CD14-positive monocyte (primary cell): ENCODE data around the gene ZDHHC9. TPM values are rescaled to one million over a fixed set of nuclear protein-coding genes. Genes with fewer than 3 reads are reported as not detected.

ENCODE experiments used
- DNase-seq, 3 donors: peaks; one replicate each; pipeline ENCODE4 v3.0.0-alpha.2; 2011 to 2022
- H2AFZ ChIP-seq: 2 replicates; pipeline ENCODE4 v1.6.0; 2012; ENCODE audit warnings: mild to moderate bottlenecking, low read depth, low read length, inconsistent platforms; ENCODE audit not compliant: insufficient read depth, poor library complexity, severe bottlenecking
- H3K27ac ChIP-seq, 2 donors: 1 replicate in 1 of 2; 2 replicates in 1 of 2; pipeline ENCODE4 v1.5.1; 2012 to 2013; ENCODE audit warnings: low read length in 2 of 2, control low read depth in 1 of 2, inconsistent platforms in 1 of 2, low read depth in 1 of 2, mild to moderate bottlenecking in 1 of 2
- H3K27me3 ChIP-seq, 2 donors: one replicate each; pipeline versions ENCODE4 v1.6.0 to v1.6.1; 2011 to 2013; ENCODE audit warnings: low read length in 2 of 2; ENCODE audit not compliant: control insufficient read depth in 2 of 2, insufficient read depth in 2 of 2
- H3K36me3 ChIP-seq, 2 donors: replicated peaks in 1 of 2; 1 replicate in 1 of 2; 2 replicates in 1 of 2; pipeline versions ENCODE4 v1.5.1 to v1.6.1; 2012 to 2013; ENCODE audit warnings: low read length in 2 of 2, control low read depth in 1 of 2, inconsistent platforms in 1 of 2, mild to moderate bottlenecking in 1 of 2; ENCODE audit not compliant: insufficient read depth in 2 of 2, control insufficient read depth in 1 of 2
- H3K4me1 ChIP-seq, 2 donors: 1 replicate in 1 of 2; 2 replicates in 1 of 2; pipeline versions ENCODE4 v1.5.1 to v1.6.1; 2012 to 2013; ENCODE audit warnings: low read length in 2 of 2, control low read depth in 1 of 2, inconsistent platforms in 1 of 2, mild to moderate bottlenecking in 1 of 2, moderate library complexity in 1 of 2; ENCODE audit not compliant: insufficient read depth in 2 of 2, control insufficient read depth in 1 of 2
- H3K4me2 ChIP-seq: replicated peaks from 2 replicates; pipeline ENCODE3; 2012; ENCODE audit warnings: low read length, moderate library complexity, mild to moderate bottlenecking; ENCODE audit not compliant: poor library complexity, severe bottlenecking; ENCODE audit errors: extremely low read depth
- H3K4me3 ChIP-seq, 3 experiments: fragments of 200-600 bp in 1 of 3; sonication (generic) in 1 of 3; replicated peaks in 1 of 3; 1 replicate in 2 of 3; 2 replicates in 1 of 3; pipeline ENCODE4 v1.5.1; 2011 to 2013; ENCODE audit warnings: low read length in 3 of 3, mild to moderate bottlenecking in 3 of 3, control low read depth in 2 of 3, low read depth in 2 of 3, inconsistent platforms in 1 of 3, moderate library complexity in 1 of 3
- H3K79me2 ChIP-seq: 2 replicates; pipeline ENCODE4 v1.6.0; 2012; ENCODE audit warnings: mild to moderate bottlenecking, control low read depth, inconsistent platforms, low read length, moderate library complexity; ENCODE audit not compliant: insufficient read depth
- H3K9ac ChIP-seq: 2 replicates; pipeline ENCODE4 v1.6.0; 2017; ENCODE audit warnings: low read length, mild to moderate bottlenecking; ENCODE audit not compliant: insufficient read depth, poor library complexity, severe bottlenecking
- H3K9me3 ChIP-seq, 2 donors: replicated peaks in 1 of 2; 1 replicate in 1 of 2; 2 replicates in 1 of 2; pipeline versions ENCODE4 v1.5.1 to v1.6.1; 2012 to 2013; ENCODE audit warnings: low read length in 2 of 2, control low read depth in 1 of 2; ENCODE audit not compliant: control insufficient read depth in 1 of 2, insufficient read depth in 1 of 2
- H4K20me1 ChIP-seq: 2 replicates; pipeline ENCODE4 v1.6.0; 2012; ENCODE audit warnings: mild to moderate bottlenecking, low read length, control low read depth, moderate library complexity; ENCODE audit not compliant: insufficient read depth
- H3K27ac Mint-ChIP-seq, 7 donors: one replicate each; pipeline ENCODE4 v1.8.0; 2020; ENCODE audit warnings: mild to moderate bottlenecking in 7 of 7, mixed read lengths in 7 of 7, moderate library complexity in 6 of 7, inconsistent platforms in 2 of 7
- H3K27me3 Mint-ChIP-seq, 3 donors: one replicate each; pipeline ENCODE4 v1.8.0; 2021 to 2022; ENCODE audit warnings: low read depth in 3 of 3, mild to moderate bottlenecking in 3 of 3, mixed read lengths in 3 of 3, moderate library complexity in 3 of 3, inconsistent platforms in 1 of 3
- H3K36me3 Mint-ChIP-seq, 2 donors: one replicate each; pipeline ENCODE4 v1.8.0; 2020; ENCODE audit warnings: mixed read lengths in 2 of 2, inconsistent platforms in 1 of 2, mild to moderate bottlenecking in 1 of 2
- H3K4me1 Mint-ChIP-seq: one replicate; pipeline ENCODE4 v1.8.0; 2020; ENCODE audit warnings: mild to moderate bottlenecking, mixed read lengths
- H3K4me3 Mint-ChIP-seq, 2 donors: one replicate each; pipeline ENCODE4 v1.8.0; 2020; ENCODE audit warnings: mild to moderate bottlenecking in 2 of 2, mixed read lengths in 2 of 2, moderate library complexity in 1 of 2
- H3K9me3 Mint-ChIP-seq, 7 donors: one replicate each; pipeline ENCODE4 v1.8.0; 2020 to 2022; ENCODE audit warnings: mixed read lengths in 7 of 7, mild to moderate bottlenecking in 6 of 7, moderate library complexity in 6 of 7, inconsistent platforms in 2 of 7
- WGBS: methylation state at CpG from one replicate; pipeline ENCODE4 v1.1.5; 2013; ENCODE audit warnings: missing lambda C conversion rate; ENCODE audit not compliant: insufficient coverage; 5-methylcytosine and 5-hydroxymethylcytosine counted together
- intact Hi-C, 2 donors: fragments of 100-400 bp; cut with micrococcal nuclease; formaldehyde crosslinking; loops; one replicate each; pipeline versions ENCODE4 v1.15.0 to v1.15.1; 2023
- polyA plus RNA-seq, 3 donors: library from polyadenylated mRNA; depleted of rRNA in 1 of 3; unstranded in 2 of 3; stranded (reverse) in 1 of 3; fragments of 300-500 nt in 2 of 3; fragments of >200 nt in 1 of 3; fragmentation: Illumina TruSeq in 2 of 3; gene quantifications; 1 replicate in 2 of 3; 2 replicates in 1 of 3; pipeline ENCODE4 v1.2.3, GENCODE V29; 2012 to 2021
- TF ChIP-seq, protein P1 (sequence below): fragments of 200-600 bp; IDR thresholded peaks from one replicate; pipeline ENCODE4 v1.8.0; 2022; ENCODE audit warnings: antibody characterized with exemption, mild to moderate bottlenecking

The ZDHHC9 gene
- polyA plus RNA-seq, 3 donors = 1.5 to 2.8 (median 2.7) TPM

DNA sequence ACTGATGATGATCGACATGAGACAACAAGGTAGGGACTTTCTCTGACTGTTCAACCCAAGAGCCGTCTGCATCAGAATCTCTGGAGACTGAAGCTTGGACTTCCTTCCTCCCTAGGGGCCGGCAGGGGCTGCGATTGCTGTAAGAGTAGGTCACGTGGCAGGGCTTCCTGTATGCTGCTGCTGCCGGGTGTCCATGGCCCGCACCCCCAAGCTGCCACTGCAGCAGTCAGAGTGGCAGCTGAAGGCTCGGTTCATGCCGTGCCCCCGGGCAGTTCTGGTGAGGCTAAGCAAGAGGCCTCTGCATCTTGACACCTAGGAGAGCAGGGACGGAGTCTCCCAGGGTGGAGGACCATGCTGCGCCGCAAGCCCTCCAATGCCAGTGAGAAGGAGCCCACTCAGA, 63.9 kb downstream of the ZDHHC9 start, which contains the start of gene SASH3:
Gene SASH3 (plus strand): TSS at position 203 of the 400 bp plus-strand sequence. CDS start 149 bp downstream, at position 352.
- Histone ChIP-seq H4K20me1 (peaks cover 26% of the 10 kb centered on the region), H3K4me2 (peak within 1 kb of the TSS; percentile 77), H2AFZ (no peak within 1 kb of the TSS), H3K36me3 (peaks cover 9 to 18% of the 10 kb centered on the region in 2 donors), H3K4me1 (peaks cover 77 to 80% of the 10 kb centered on the region in 2 donors), H3K79me2 (peaks cover 64% of the 10 kb centered on the region), H3K27ac (peak within 1 kb of the TSS; percentile 83 to 96), H3K9ac (peak within 1 kb of the TSS; percentile 78), H3K4me3 (peak within 1 kb of the TSS; percentile 57 to 97 (median 67)), H3K27me3 (no peaks in the 10 kb centered on the region), H3K9me3 (no peaks in the 10 kb centered on the region)
- Mint-ChIP-seq H3K27ac (peak within 1 kb of the TSS; percentile 93 to 99 (median 96)), H3K27me3 (peaks cover 0 to 16% (median 0%) of the 10 kb centered on the region in 3 donors), H3K4me1 (peaks cover 66% of the 10 kb centered on the region), H3K4me3 (peak within 1 kb of the TSS; percentile 95 to 96), H3K36me3 (peaks cover 29 to 41% of the 10 kb centered on the region in 2 donors), H3K9me3 (peaks cover 0 to 9% (median 2%) of the 10 kb centered on the region in 7 donors)
- TF ChIP-seq, protein P1, sequence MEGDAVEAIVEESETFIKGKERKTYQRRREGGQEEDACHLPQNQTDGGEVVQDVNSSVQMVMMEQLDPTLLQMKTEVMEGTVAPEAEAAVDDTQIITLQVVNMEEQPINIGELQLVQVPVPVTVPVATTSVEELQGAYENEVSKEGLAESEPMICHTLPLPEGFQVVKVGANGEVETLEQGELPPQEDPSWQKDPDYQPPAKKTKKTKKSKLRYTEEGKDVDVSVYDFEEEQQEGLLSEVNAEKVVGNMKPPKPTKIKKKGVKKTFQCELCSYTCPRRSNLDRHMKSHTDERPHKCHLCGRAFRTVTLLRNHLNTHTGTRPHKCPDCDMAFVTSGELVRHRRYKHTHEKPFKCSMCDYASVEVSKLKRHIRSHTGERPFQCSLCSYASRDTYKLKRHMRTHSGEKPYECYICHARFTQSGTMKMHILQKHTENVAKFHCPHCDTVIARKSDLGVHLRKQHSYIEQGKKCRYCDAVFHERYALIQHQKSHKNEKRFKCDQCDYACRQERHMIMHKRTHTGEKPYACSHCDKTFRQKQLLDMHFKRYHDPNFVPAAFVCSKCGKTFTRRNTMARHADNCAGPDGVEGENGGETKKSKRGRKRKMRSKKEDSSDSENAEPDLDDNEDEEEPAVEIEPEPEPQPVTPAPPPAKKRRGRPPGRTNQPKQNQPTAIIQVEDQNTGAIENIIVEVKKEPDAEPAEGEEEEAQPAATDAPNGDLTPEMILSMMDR = no peak
- intact Hi-C loops = loop anchor here in 1 of 2 donors (5.0 kb wide), 1 partner anchor 38 kb away; no protein-coding TSS in a partner anchor
- 2% methylated on average over 7 of the region's 13 CpGs for WGBS
- peak; percentile 85 to 90 (median 88) for DNase-seq

DNA sequence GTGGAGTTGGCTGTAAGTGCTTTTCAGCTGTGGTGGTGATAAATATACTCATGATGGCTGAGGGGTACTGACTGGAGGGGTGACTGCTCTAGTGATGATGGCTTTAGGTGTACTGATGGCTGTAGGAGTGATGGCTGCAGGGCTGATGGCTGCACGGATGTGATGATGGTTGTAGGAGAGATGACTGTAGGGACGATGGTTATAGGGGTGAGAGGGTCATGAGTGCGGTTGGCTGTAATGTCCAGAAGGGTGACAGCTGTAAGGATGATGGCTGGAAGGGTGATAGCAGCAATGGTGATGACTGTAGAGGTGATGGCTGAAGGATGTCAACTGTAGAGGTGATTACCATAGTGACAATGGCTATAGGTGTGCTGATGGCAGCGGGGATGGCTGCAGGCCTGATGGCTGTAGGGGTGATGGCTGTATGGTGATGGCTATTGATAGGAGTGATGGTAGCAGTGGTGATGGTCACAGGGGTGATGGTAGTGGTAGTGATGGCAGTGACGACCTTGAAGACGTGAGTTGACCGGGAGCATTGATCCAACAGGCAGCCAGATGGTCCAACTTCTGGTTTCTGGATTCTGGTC, 64.5 kb downstream of the ZDHHC9 start:
- peaks cover 58% of the 10 kb centered on the region for H3K79me2 ChIP-seq
- no peak overlapping the region for H2AFZ ChIP-seq
- peaks cover 24 to 36% of the 10 kb centered on the region in 2 donors for H3K36me3 Mint-ChIP-seq
- peaks cover 65% of the 10 kb centered on the region for H3K4me1 Mint-ChIP-seq
- peaks cover 9 to 18% of the 10 kb centered on the region in 2 donors for H3K36me3 ChIP-seq
- peak overlapping the region; percentile 95 to 96 for H3K4me3 Mint-ChIP-seq
- H3K27ac Mint-ChIP-seq = peak overlapping the region; percentile 93 to 99 (median 96)
- H3K9me3 ChIP-seq = no peaks in the 10 kb centered on the region
- peak overlapping the region; percentile 78 for H3K9ac ChIP-seq
- H3K4me2 ChIP-seq = peak overlapping the region; percentile 77
- peak overlapping the region in 2 of 3 experiments; percentile 57 to 97 for H3K4me3 ChIP-seq
- H3K27me3 ChIP-seq = no peaks in the 10 kb centered on the region
- peaks cover 24% of the 10 kb centered on the region for H4K20me1 ChIP-seq
- H3K27ac ChIP-seq = peak overlapping the region; percentile 83 to 96
- peaks cover 0 to 17% (median 1%) of the 10 kb centered on the region in 3 donors for H3K27me3 Mint-ChIP-seq
- intact Hi-C loops = no loop called here
- peaks cover 0 to 9% (median 2%) of the 10 kb centered on the region in 7 donors for H3K9me3 Mint-ChIP-seq
- peaks cover 76 to 80% of the 10 kb centered on the region in 2 donors for H3K4me1 ChIP-seq
- DNase-seq = no peak
- 93% methylated on average over 3 of the region's 7 CpGs for WGBS
- TF ChIP-seq, protein P1 = no peak
